Type B pancreatic cell (in vitro differentiated cells): ENCODE results near the gene CDK2AP2. TPM values are rescaled to one million over a fixed set of nuclear protein-coding genes. Genes with fewer than 3 reads are reported as not detected.
"Not testable (repeated sequence)": the region's sequence is repeated elsewhere in the genome, so short reads cannot be mapped to it uniquely, and the experiment has no call there.

Source experiments
- DNase-seq: peaks from one replicate; pipeline ENCODE4 v3.0.0; 2021; ENCODE audit warnings: mixed read lengths; ENCODE audit not compliant: unreplicated experiment; ENCODE audit errors: extremely low spot score
- H3K27ac Mint-ChIP-seq: 2 replicates; pipeline ENCODE4 v1.8.0; 2021; ENCODE audit warnings: mild to moderate bottlenecking, mixed read lengths
- H3K27me3 Mint-ChIP-seq: 2 replicates; pipeline ENCODE4 v1.8.0; 2021; ENCODE audit warnings: mixed read lengths
- H3K36me3 Mint-ChIP-seq: 2 replicates; pipeline ENCODE4 v1.8.0; 2021; ENCODE audit warnings: mixed read lengths
- H3K4me1 Mint-ChIP-seq: one replicate; pipeline ENCODE4 v1.8.0; 2021; ENCODE audit warnings: mixed read lengths; ENCODE audit not compliant: unreplicated experiment
- H3K4me3 Mint-ChIP-seq: 2 replicates; pipeline ENCODE4 v1.8.0; 2021; ENCODE audit warnings: mild to moderate bottlenecking, mixed read lengths
- H3K9me3 Mint-ChIP-seq: 2 replicates; pipeline ENCODE4 v1.8.0; 2021; ENCODE audit warnings: mixed read lengths
- CTCF ChIP-seq: fragments of 200-600 bp; sonication (generic); conservative IDR thresholded peaks from 2 replicates; pipeline ENCODE4 v1.5.0; 2021; ENCODE audit warnings: antibody characterized with exemption, mild to moderate bottlenecking
- total RNA-seq: library from RNA; stranded (reverse); gene quantifications from 2 replicates; pipeline ENCODE4 v1.2.1, GENCODE V29; 2021; ENCODE audit warnings: low replicate concordance

The CDK2AP2 gene
- total RNA-seq, 1 donor from 2014 or later = 34.9 TPM

GRCh38 chr11:67468759-67469507 lies 39.0 kb downstream of the CDK2AP2 start, which contains the start of gene TMEM134:
Gene TMEM134, minus strand, starts transcription at chr11:67469251. Its CDS starts 59 bp downstream, at chr11:67469192.
- DNase-seq = peak; percentile 95
- no peaks in the 10 kb centered on the region for H3K36me3 Mint-ChIP-seq
- no peaks in the 10 kb centered on the region for H3K27me3 Mint-ChIP-seq

GRCh38 chr11:67468456-67468758 lies 39.6 kb downstream of the CDK2AP2 start:
- no peak for DNase-seq
- H3K4me3 Mint-ChIP-seq = peak overlapping the region; percentile 92
- H3K27ac Mint-ChIP-seq = peak overlapping the region; percentile 83
- H3K36me3 Mint-ChIP-seq = no peaks in the 10 kb centered on the region
- H3K9me3 Mint-ChIP-seq = no peaks in the 10 kb centered on the region
- H3K4me1 Mint-ChIP-seq = peaks cover 9% of the 10 kb centered on the region
- TF ChIP-seq CTCF = no peak
- no peaks in the 10 kb centered on the region for H3K27me3 Mint-ChIP-seq

More at GRCh38 chr11:67468759-67469507, 39.0 kb downstream of the CDK2AP2 start, which contains the start of gene TMEM134:
- H3K4me3 Mint-ChIP-seq = peak within 1 kb of the TSS; percentile 92
- H3K4me1 Mint-ChIP-seq = peaks cover 9% of the 10 kb centered on the region
- peak within 1 kb of the TSS; percentile 83 for H3K27ac Mint-ChIP-seq
- TF ChIP-seq CTCF = peak; percentile 62
- no peaks in the 10 kb centered on the region for H3K9me3 Mint-ChIP-seq

- peaks cover 9% of the 10 kb centered on the region for H3K4me1 Mint-ChIP-seq
- H3K36me3 Mint-ChIP-seq = no peaks in the 10 kb centered on the region
- H3K9me3 Mint-ChIP-seq = no peaks in the 10 kb centered on the region
- H3K27ac Mint-ChIP-seq = peak overlapping the region; percentile 83
- DNase-seq = no peak
- no peak for TF ChIP-seq CTCF
- H3K27me3 Mint-ChIP-seq = no peaks in the 10 kb centered on the region
- peak overlapping the region; percentile 92 for H3K4me3 Mint-ChIP-seq
Measured at GRCh38 chr11:67468056-67468455, 39.9 kb downstream of the CDK2AP2 start.

GRCh38 chr11:67466962-67467771 lies 40.8 kb downstream of the CDK2AP2 start:
- Mint-ChIP-seq H3K4me1 (peaks cover 9% of the 10 kb centered on the region), H3K27me3 (no peaks in the 10 kb centered on the region), H3K9me3 (no peaks in the 10 kb centered on the region), H3K27ac (peak overlapping the region; percentile 83), H3K4me3 (peak overlapping the region; percentile 92), H3K36me3 (no peaks in the 10 kb centered on the region)
- no peak for DNase-seq
- no peak for TF ChIP-seq CTCF

- peak overlapping the region; percentile 55 for H3K4me3 Mint-ChIP-seq
Measured at GRCh38 chr11:67466367-67466766, 41.6 kb downstream of the CDK2AP2 start.

GRCh38 chr11:67465530-67465929 lies 42.4 kb downstream of the CDK2AP2 start:
- Mint-ChIP-seq H3K4me3 (peak overlapping the region; percentile 88), H3K27ac (peak overlapping the region; percentile 85)

More at GRCh38 chr11:67466367-67466766, 41.6 kb downstream of the CDK2AP2 start:
- Mint-ChIP-seq H3K36me3 (no peaks in the 10 kb centered on the region), H3K27ac (no peak overlapping the region), H3K27me3 (no peaks in the 10 kb centered on the region), H3K4me1 (peaks cover 9% of the 10 kb centered on the region), H3K9me3 (no peaks in the 10 kb centered on the region)
- no peak for TF ChIP-seq CTCF
- DNase-seq = no peak

More at GRCh38 chr11:67465530-67465929, 42.4 kb downstream of the CDK2AP2 start:
- not testable (repeated sequence) for H3K4me1 Mint-ChIP-seq, DNase-seq, H3K9me3 Mint-ChIP-seq, H3K27me3 Mint-ChIP-seq, H3K36me3 Mint-ChIP-seq
